Bronchial epithelial cell (primary cell): ENCODE data around the gene ICOS. TPM values are rescaled to one million over a fixed set of nuclear protein-coding genes. Genes with fewer than 3 reads are reported as not detected.

ENCODE experiments used
- DNase-seq: peaks from one replicate; pipeline ENCODE4 v3.0.0-alpha.2; 2010; ENCODE audit warnings: low read depth
- FAIRE-seq: peaks from 2 replicates; lab custom pipeline; 2011; peaks lifted over from hg19 to GRCh38; lab: Jason Lieb, UNC
- H3K27me3 ChIP-seq: 2 replicates; pipeline ENCODE4 v1.5.1; 2011; ENCODE audit warnings: low read length; ENCODE audit not compliant: control insufficient read depth, insufficient read depth
- H3K36me3 ChIP-seq: 2 replicates; pipeline ENCODE4 v1.5.1; 2011; ENCODE audit warnings: low read length; ENCODE audit not compliant: control insufficient read depth, insufficient read depth
- H3K4me3 ChIP-seq: 2 replicates; pipeline ENCODE4 v1.5.1; 2011; ENCODE audit warnings: mild to moderate bottlenecking, low read depth, low read length, control low read depth
- CTCF ChIP-seq: IDR thresholded peaks from 2 replicates; pipeline ENCODE4 v1.5.1; 2011; ENCODE audit warnings: mild to moderate bottlenecking, moderate library complexity, low read length, control low read depth, inconsistent platforms; ENCODE audit not compliant: insufficient read depth, severe bottlenecking
- total RNA-seq: library from RNA; depleted of rRNA; stranded (reverse); fragments of >200 nt; gene quantifications from 2 replicates; pipeline ENCODE4 v1.2.1, GENCODE V29; 2014

ICOS gene
- total RNA-seq, result not detected in 2 replicates

- H3K27me3 ChIP-seq, result no peaks in the 10 kb centered on the region
- no peak for TF ChIP-seq CTCF
- H3K36me3 ChIP-seq, result no peaks in the 10 kb centered on the region
- no peak for FAIRE-seq
- no peak for DNase-seq
- no peak within 1 kb of the TSS for H3K4me3 ChIP-seq
Observed at GRCh38 chr2:203936535-203936934, at the start of gene ICOS. Gene ICOS (plus strand): TSS chr2:203936763. CDS start chr2:203936815, 52 bp downstream.

- Histone ChIP-seq H3K36me3 (no peaks in the 10 kb centered on the region), H3K27me3 (no peaks in the 10 kb centered on the region), H3K4me3 (no peak overlapping the region)
- DNase-seq, result no peak
- TF ChIP-seq CTCF, result no peak
- FAIRE-seq, result no peak
Observed at GRCh38 chr2:203887677-203888076, 48.9 kb upstream of the ICOS start.

- H3K27me3 ChIP-seq, result no peaks in the 10 kb centered on the region
- no peak overlapping the region for H3K4me3 ChIP-seq
- TF ChIP-seq CTCF, result no peak
- H3K36me3 ChIP-seq, result no peaks in the 10 kb centered on the region
- DNase-seq (no peak), FAIRE-seq (no peak)
Observed at GRCh38 chr2:203889542-203889941, 47.0 kb upstream of the ICOS start.

GRCh38 chr2:203889944-203890343, 46.6 kb upstream of the ICOS start:
- DNase-seq (no peak), FAIRE-seq (no peak)
- H3K27me3 ChIP-seq, result no peaks in the 10 kb centered on the region
- H3K36me3 ChIP-seq, result no peaks in the 10 kb centered on the region
- no peak for TF ChIP-seq CTCF
- H3K4me3 ChIP-seq, result no peak overlapping the region

- Histone ChIP-seq H3K27me3 (no peaks in the 10 kb centered on the region), H3K36me3 (no peaks in the 10 kb centered on the region), H3K4me3 (no peak overlapping the region)
- DNase-seq (no peak), FAIRE-seq (no peak)
- TF ChIP-seq CTCF, result no peak
Observed at GRCh38 chr2:203890733-203891132, 45.8 kb upstream of the ICOS start.

GRCh38 chr2:203891474-203891873, 45.1 kb upstream of the ICOS start:
- DNase-seq (peak; percentile 68), FAIRE-seq (peak; percentile 85)
- Histone ChIP-seq H3K36me3 (no peaks in the 10 kb centered on the region), H3K4me3 (no peak overlapping the region), H3K27me3 (no peaks in the 10 kb centered on the region)
- TF ChIP-seq CTCF, result no peak
